H9 (cell line): ENCODE measurements around the gene SLC31A2. TPM values are rescaled to one million over a fixed set of nuclear protein-coding genes. Genes with fewer than 3 reads are reported as not detected.

Source experiments
- DNase-seq: peaks from one replicate; pipeline ENCODE4 v3.0.0-alpha.2; 2017
- H2AFZ ChIP-seq: one replicate; pipeline ENCODE4 v1.6.1; 2013; ENCODE audit warnings: mild to moderate bottlenecking, low read length, control low read depth, moderate library complexity
- H2AK5ac ChIP-seq: 2 replicates; pipeline ENCODE4 v1.6.1; 2013; ENCODE audit warnings: low read length, control low read depth, mixed read lengths; ENCODE audit not compliant: insufficient read length
- H2BK120ac ChIP-seq: one replicate; pipeline ENCODE4 v1.6.1; 2013; ENCODE audit warnings: low read depth, mild to moderate bottlenecking, low read length, control low read depth, inconsistent platforms; ENCODE audit not compliant: poor library complexity, severe bottlenecking
- H2BK12ac ChIP-seq: 2 replicates; pipeline ENCODE4 v1.6.1; 2013; ENCODE audit warnings: low read length, control low read depth, mixed read lengths, low read depth; ENCODE audit not compliant: insufficient read length
- H2BK15ac ChIP-seq: 2 replicates; pipeline ENCODE4 v1.6.1; 2013; ENCODE audit warnings: low read depth, low read length, control low read depth
- H2BK20ac ChIP-seq: one replicate; pipeline ENCODE4 v1.6.1; 2013; ENCODE audit warnings: low read depth, mild to moderate bottlenecking, low read length, control low read depth, inconsistent platforms; ENCODE audit not compliant: poor library complexity, severe bottlenecking
- H2BK5ac ChIP-seq: 2 replicates; pipeline ENCODE4 v1.6.1; 2013; ENCODE audit warnings: low read length, control low read depth, mixed read lengths; ENCODE audit not compliant: insufficient read length
- H3K14ac ChIP-seq: 2 replicates; pipeline ENCODE4 v1.6.1; 2013; ENCODE audit warnings: low read length, control low read depth; ENCODE audit not compliant: insufficient read depth
- H3K18ac ChIP-seq: 2 replicates; pipeline ENCODE4 v1.6.1; 2013; ENCODE audit warnings: low read depth, mild to moderate bottlenecking, mixed read lengths, low read length, control low read depth; ENCODE audit not compliant: insufficient read length
- H3K23ac ChIP-seq: 2 replicates; pipeline ENCODE4 v1.6.1; 2013; ENCODE audit warnings: low read length, control low read depth, mixed read lengths, low read depth; ENCODE audit not compliant: insufficient read length
- H3K23me2 ChIP-seq: 2 replicates; pipeline ENCODE4 v1.6.1; 2013; ENCODE audit warnings: low read depth, mild to moderate bottlenecking, mixed read lengths, low read length, control low read depth; ENCODE audit not compliant: insufficient read length, poor library complexity, severe bottlenecking
- H3K27ac ChIP-seq: 2 replicates; pipeline ENCODE4 v1.5.1; 2013; ENCODE audit warnings: low read length, control low read depth, mixed read lengths, low read depth; ENCODE audit not compliant: insufficient read length
- H3K27me3 ChIP-seq: 2 replicates; pipeline ENCODE4 v1.6.1; 2013; ENCODE audit warnings: low read length, control low read depth, inconsistent platforms; ENCODE audit not compliant: insufficient read depth
- H3K4ac ChIP-seq: 2 replicates; pipeline ENCODE4 v1.6.1; 2013; ENCODE audit warnings: low read depth, mild to moderate bottlenecking, control low read depth, inconsistent platforms, low read length, moderate library complexity
- H3K4me1 ChIP-seq: 2 replicates; pipeline ENCODE4 v1.6.1; 2013; ENCODE audit warnings: low read length, control low read depth, inconsistent platforms; ENCODE audit not compliant: insufficient read depth
- H3K4me2 ChIP-seq: 2 replicates; pipeline ENCODE4 v1.6.1; 2013; ENCODE audit warnings: low read length, control low read depth, mixed read lengths; ENCODE audit not compliant: insufficient read length, insufficient read depth
- H3K56ac ChIP-seq: 2 replicates; pipeline ENCODE4 v1.6.1; 2013; ENCODE audit warnings: low read depth, mild to moderate bottlenecking, mixed read lengths, low read length, control low read depth; ENCODE audit not compliant: insufficient read length
- H3K79me1 ChIP-seq: 2 replicates; pipeline ENCODE4 v1.6.1; 2013; ENCODE audit warnings: low read depth, mild to moderate bottlenecking, moderate library complexity, low read length, control low read depth, inconsistent platforms; ENCODE audit not compliant: insufficient read depth, poor library complexity, severe bottlenecking
- H3K79me2 ChIP-seq: 2 replicates; pipeline ENCODE4 v1.6.1; 2013; ENCODE audit warnings: low read length, control low read depth, inconsistent platforms; ENCODE audit not compliant: insufficient read depth
- H3K9ac ChIP-seq: 2 replicates; pipeline ENCODE4 v1.6.1; 2013; ENCODE audit warnings: low read length, control low read depth, mixed read lengths; ENCODE audit not compliant: insufficient read length; ENCODE audit errors: extremely low read depth
- H3K9me3 ChIP-seq: one replicate; pipeline ENCODE4 v1.6.1; 2013; ENCODE audit warnings: low read depth, low read length, inconsistent platforms; ENCODE audit not compliant: control insufficient read depth
- H3T11ph ChIP-seq: one replicate; pipeline ENCODE4 v1.6.1; 2013; ENCODE audit warnings: mild to moderate bottlenecking, low read length, control low read depth, inconsistent platforms
- H4K20me1 ChIP-seq: one replicate; pipeline ENCODE4 v1.6.1; 2013; ENCODE audit not compliant: control insufficient read depth, insufficient read length, insufficient read depth
- H4K5ac ChIP-seq: 2 replicates; pipeline ENCODE4 v1.6.1; 2013; ENCODE audit warnings: low read depth, mild to moderate bottlenecking, mixed read lengths, low read length, control low read depth; ENCODE audit not compliant: insufficient read length
- H4K8ac ChIP-seq: replicated peaks from 2 replicates; pipeline ENCODE4 v1.6.1; 2013; ENCODE audit warnings: low read length, control low read depth, mixed read lengths, low read depth; ENCODE audit not compliant: insufficient read length
- H4K91ac ChIP-seq: 2 replicates; pipeline ENCODE4 v1.6.1; 2013; ENCODE audit warnings: low read depth, mild to moderate bottlenecking, moderate library complexity, mixed read lengths, low read length, control low read depth; ENCODE audit not compliant: insufficient read length
- H3K27ac Mint-ChIP-seq, 3 experiments: 2 replicates in 2 of 3; 3 replicates in 1 of 3; pipeline ENCODE4 v1.8.0; 2020 to 2021; ENCODE audit warnings: mixed read lengths in 3 of 3, mild to moderate bottlenecking in 1 of 3, moderate library complexity in 1 of 3
- H3K27me3 Mint-ChIP-seq: 2 replicates; pipeline ENCODE4 v1.8.0; 2021; ENCODE audit warnings: low read depth, mild to moderate bottlenecking, moderate library complexity, mixed read lengths
- H3K36me3 Mint-ChIP-seq, 3 experiments: 2 replicates in 2 of 3; 3 replicates in 1 of 3; pipeline ENCODE4 v1.8.0; 2020 to 2021; ENCODE audit warnings: low read depth in 3 of 3, mixed read lengths in 3 of 3; ENCODE audit not compliant: insufficient read depth in 1 of 3
- H3K4me1 Mint-ChIP-seq, 2 experiments: 2 replicates each; pipeline ENCODE4 v1.8.0; 2020; ENCODE audit warnings: mixed read lengths in 2 of 2
- H3K4me3 Mint-ChIP-seq, 2 experiments: 2 replicates in 1 of 2; 3 replicates in 1 of 2; pipeline ENCODE4 v1.8.0; 2020 to 2021; ENCODE audit warnings: mild to moderate bottlenecking in 2 of 2, mixed read lengths in 2 of 2, moderate library complexity in 1 of 2
- H3K9me3 Mint-ChIP-seq, 2 experiments: 2 replicates in 1 of 2; 3 replicates in 1 of 2; pipeline ENCODE4 v1.8.0; 2020; ENCODE audit warnings: mild to moderate bottlenecking in 2 of 2, mixed read lengths in 2 of 2, moderate library complexity in 1 of 2
- total RNA-seq: library from RNA; stranded (reverse); gene quantifications from 2 replicates; pipeline ENCODE4 v1.2.1, GENCODE V29; 2021
- TF ChIP-seq, protein P1 (sequence below): fragments of 200-600 bp; sonication (generic); conservative IDR thresholded peaks from 3 replicates; pipeline ENCODE4 v1.8.0; 2021; ENCODE audit warnings: antibody characterized with exemption, mild to moderate bottlenecking

Gene SLC31A2
- total RNA-seq, 1 experiment from 2014 or later, result 1.0 TPM

DNA sequence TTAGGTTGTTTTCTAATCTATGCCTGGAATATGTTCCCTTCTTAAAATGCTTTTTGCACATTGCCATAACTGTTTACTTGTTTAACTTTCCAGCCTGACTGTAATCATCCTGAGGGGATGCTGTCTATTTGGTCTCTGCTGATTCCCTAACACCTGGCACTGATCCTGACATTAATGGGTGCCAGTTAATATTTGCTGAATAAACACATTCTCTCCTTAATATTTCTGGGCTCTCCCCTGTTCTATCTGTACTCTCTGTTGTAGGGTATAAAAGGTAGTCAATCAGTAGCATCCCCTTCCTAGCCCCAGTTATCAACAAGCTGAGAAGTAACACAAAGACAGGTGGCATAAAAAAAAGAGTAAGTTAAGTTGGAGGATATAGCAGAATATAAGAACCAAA lies 21.3 kb upstream of the SLC31A2 start:
- no peak overlapping the region for H4K8ac ChIP-seq
- no peak overlapping the region for H2BK120ac ChIP-seq
- no peaks in the 10 kb centered on the region for H3K79me1 ChIP-seq
- H3K4me1 ChIP-seq, result no peaks in the 10 kb centered on the region; the same call in 1 of the 2 replicates
- no peak for DNase-seq
- peaks cover 10% of the 10 kb centered on the region for H3K27me3 Mint-ChIP-seq
- H3K27me3 ChIP-seq, result no peaks in the 10 kb centered on the region
- no peak overlapping the region for H2BK20ac ChIP-seq
- H3K9me3 ChIP-seq, result no peaks in the 10 kb centered on the region
- no peaks in the 10 kb centered on the region; a peak in 1 of 7 replicates for H3K36me3 Mint-ChIP-seq
- no peaks in the 10 kb centered on the region for H3K23me2 ChIP-seq
- H3K27ac ChIP-seq, result no peak overlapping the region
- no peak overlapping the region for H3K4me2 ChIP-seq
- no peak overlapping the region for H3K56ac ChIP-seq
- H4K20me1 ChIP-seq, result no peaks in the 10 kb centered on the region
- H2BK12ac ChIP-seq, result no peak overlapping the region
- H3T11ph ChIP-seq, result no peak overlapping the region
- H2BK5ac ChIP-seq, result no peak overlapping the region
- TF ChIP-seq, protein P1, sequence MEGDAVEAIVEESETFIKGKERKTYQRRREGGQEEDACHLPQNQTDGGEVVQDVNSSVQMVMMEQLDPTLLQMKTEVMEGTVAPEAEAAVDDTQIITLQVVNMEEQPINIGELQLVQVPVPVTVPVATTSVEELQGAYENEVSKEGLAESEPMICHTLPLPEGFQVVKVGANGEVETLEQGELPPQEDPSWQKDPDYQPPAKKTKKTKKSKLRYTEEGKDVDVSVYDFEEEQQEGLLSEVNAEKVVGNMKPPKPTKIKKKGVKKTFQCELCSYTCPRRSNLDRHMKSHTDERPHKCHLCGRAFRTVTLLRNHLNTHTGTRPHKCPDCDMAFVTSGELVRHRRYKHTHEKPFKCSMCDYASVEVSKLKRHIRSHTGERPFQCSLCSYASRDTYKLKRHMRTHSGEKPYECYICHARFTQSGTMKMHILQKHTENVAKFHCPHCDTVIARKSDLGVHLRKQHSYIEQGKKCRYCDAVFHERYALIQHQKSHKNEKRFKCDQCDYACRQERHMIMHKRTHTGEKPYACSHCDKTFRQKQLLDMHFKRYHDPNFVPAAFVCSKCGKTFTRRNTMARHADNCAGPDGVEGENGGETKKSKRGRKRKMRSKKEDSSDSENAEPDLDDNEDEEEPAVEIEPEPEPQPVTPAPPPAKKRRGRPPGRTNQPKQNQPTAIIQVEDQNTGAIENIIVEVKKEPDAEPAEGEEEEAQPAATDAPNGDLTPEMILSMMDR, result no peak
- peaks cover 0 to 12% of the 10 kb centered on the region in 2 experiments; a peak in 2 of 4 replicates for H3K4me1 Mint-ChIP-seq
- no peak overlapping the region for H3K18ac ChIP-seq
- no peak overlapping the region for H3K4me3 Mint-ChIP-seq
- H4K5ac ChIP-seq, result no peak overlapping the region
- H3K14ac ChIP-seq, result no peak overlapping the region
- H3K27ac Mint-ChIP-seq, result no peak overlapping the region
- H3K4ac ChIP-seq, result no peak overlapping the region
- peaks cover 7 to 27% of the 10 kb centered on the region in 2 experiments; a peak in 4 of 5 replicates for H3K9me3 Mint-ChIP-seq
- no peak overlapping the region for H4K91ac ChIP-seq
- no peak overlapping the region for H2AFZ ChIP-seq
- H3K9ac ChIP-seq, result no peak overlapping the region
- no peak overlapping the region for H2BK15ac ChIP-seq
- H3K79me2 ChIP-seq, result no peaks in the 10 kb centered on the region
- H2AK5ac ChIP-seq, result no peak overlapping the region
- H3K23ac ChIP-seq, result no peak overlapping the region
